Ectodermal cell (in vitro differentiated cells): ENCODE results near the gene LMNB1.

ENCODE experiments used
- H3K27ac ChIP-seq: 2 replicates; pipeline ENCODE4 v1.7.0; 2013; ENCODE audit warnings: mild to moderate bottlenecking, low read depth, low read length; ENCODE audit not compliant: insufficient read depth, poor library complexity, severe bottlenecking
- H3K27me3 ChIP-seq: 2 replicates; pipeline ENCODE4 v1.7.0; 2013; ENCODE audit warnings: mild to moderate bottlenecking, low read length; ENCODE audit not compliant: insufficient read depth, control insufficient read depth, poor library complexity, severe bottlenecking
- H3K36me3 ChIP-seq: one replicate; pipeline ENCODE4 v1.7.0; 2013; ENCODE audit warnings: low read length; ENCODE audit not compliant: control insufficient read depth, insufficient read depth
- H3K4me1 ChIP-seq: one replicate; pipeline ENCODE4 v1.7.0; 2013; ENCODE audit warnings: low read length; ENCODE audit not compliant: control insufficient read depth, insufficient read depth
- H3K4me3 ChIP-seq: 2 replicates; pipeline ENCODE4 v1.7.0; 2013; ENCODE audit warnings: low read depth, low read length, control low read depth; ENCODE audit not compliant: insufficient read depth
- H3K9me3 ChIP-seq: 2 replicates; pipeline ENCODE4 v1.7.0; 2013; ENCODE audit warnings: mild to moderate bottlenecking, low read length, moderate library complexity; ENCODE audit not compliant: control insufficient read depth
- WGBS, 2 experiments: methylation state at CpG; one replicate each; pipeline ENCODE4 v1.1.7; 2013; ENCODE audit warnings: missing lambda C conversion rate in 2 of 2; 5-methylcytosine and 5-hydroxymethylcytosine counted together

Gene LMNB1

DNA sequence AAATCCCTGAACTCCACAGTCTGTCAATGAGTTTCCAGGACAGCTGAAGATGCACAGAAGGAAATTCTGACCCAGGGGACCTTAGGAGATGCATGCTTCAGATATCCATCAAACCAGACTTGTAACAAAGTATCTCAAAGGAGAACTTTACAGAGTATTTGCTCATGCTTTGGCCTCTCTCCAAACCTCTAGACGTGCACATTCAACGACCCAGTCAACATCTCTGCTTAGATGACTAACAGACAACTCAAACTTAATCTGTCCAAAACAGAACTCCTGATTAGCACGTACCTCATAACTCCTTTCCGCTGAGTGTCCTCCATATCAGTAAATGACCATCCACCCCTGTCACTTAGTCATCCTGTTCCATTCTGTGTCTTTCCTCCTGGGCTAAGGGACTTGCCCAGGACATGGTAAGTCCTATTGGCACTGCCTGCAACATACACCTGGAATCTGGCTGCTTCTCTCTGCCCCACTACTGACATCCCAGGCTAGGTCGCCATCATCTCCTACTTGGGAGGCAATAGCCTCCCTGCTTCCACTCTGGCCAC is 107.4 kb downstream of the LMNB1 start:
- H3K9me3 ChIP-seq, result no peaks in the 10 kb centered on the region
- no peaks in the 10 kb centered on the region for H3K27me3 ChIP-seq
- WGBS, 2 experiments, result 91 to 95% methylated on average over 5 of the region's 5 CpGs
- H3K36me3 ChIP-seq, result no peaks in the 10 kb centered on the region
- no peak overlapping the region for H3K4me3 ChIP-seq
- H3K4me1 ChIP-seq, result no peaks in the 10 kb centered on the region
- no peak overlapping the region for H3K27ac ChIP-seq
